ENCODE data around the gene AHCYL1. TPM values are rescaled to one million over a fixed set of nuclear protein-coding genes. Genes with fewer than 3 reads are reported as not detected.

The AHCYL1 gene
- 31.7 and 39.0 TPM in 2 replicates for total RNA-seq

GRCh38 chr1:109984456-109985246, at the start of gene AHCYL1:
Gene AHCYL1, plus strand, starts transcription at chr1:109984765. Its CDS starts 288 bp downstream, at chr1:109985053.

GRCh38 chr1:110034451-110035235, 50.1 kb downstream of the AHCYL1 start, which contains the start of gene STRIP1:
Gene STRIP1, plus strand, starts transcription at chr1:110034624. Its CDS starts 14 bp downstream, at chr1:110034638.

GRCh38 chr1:110070671-110071242, 86.2 kb downstream of the AHCYL1 start, which contains the start of gene ALX3:
Gene ALX3, minus strand, starts transcription at chr1:110070672. Its CDS starts 60 bp downstream, at chr1:110070612.

Other genes starting within 250 kb of the AHCYL1 start
- gene GSTM3, start 243.7 kb upstream of the AHCYL1 start, total RNA-seq: 78.7 and 143 TPM in 2 replicates
- gene EPS8L3, start 220.8 kb upstream of the AHCYL1 start, total RNA-seq: not detected in 2 replicates
- 84.8 and 125 TPM in 2 replicates for gene CSF1, start 73.9 kb upstream of the AHCYL1 start, total RNA-seq
- 27.7 and 28.0 TPM in 2 replicates for gene STRIP1, start 49.9 kb downstream of the AHCYL1 start, total RNA-seq
- not detected in 2 replicates for gene ALX3, start 85.9 kb downstream of the AHCYL1 start, total RNA-seq
- gene UBL4B, start 127.7 kb downstream of the AHCYL1 start, total RNA-seq: 0.51 TPM in 1 of 2 replicates, not detected in the other
- 0.26 TPM in 1 of 2 replicates, not detected in the other for gene SLC6A17, start 165.7 kb downstream of the AHCYL1 start, total RNA-seq
- gene KCNC4, start 225.5 kb downstream of the AHCYL1 start, total RNA-seq: 2.3 TPM in 2 replicates

All from pericardium fibroblast (primary cell).